Measurements from ENCODE around the gene MEMO1.
"Not testable (repeated sequence)": the region's sequence is repeated elsewhere in the genome, so short reads cannot be mapped to it uniquely, and the experiment has no call there.

DNA sequence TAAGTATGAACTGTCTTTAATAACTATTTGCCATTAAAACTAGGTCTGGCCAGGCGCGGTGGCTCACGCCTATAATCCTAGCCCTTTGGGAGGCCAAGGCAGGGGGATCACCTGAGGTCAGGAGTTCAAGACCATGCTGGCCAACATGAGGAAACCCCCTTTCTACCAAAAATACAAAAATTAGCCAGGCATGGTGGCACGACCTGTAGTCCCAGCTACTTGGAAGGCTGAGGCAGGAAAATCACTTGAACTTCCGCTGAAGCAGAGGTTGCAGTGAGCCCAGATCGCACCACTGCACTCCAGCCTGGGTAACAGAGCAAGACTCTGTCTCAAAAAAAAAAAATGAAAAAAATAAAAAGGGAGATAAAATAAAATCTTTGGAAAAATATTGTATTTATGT is 44.4 kb downstream of the MEMO1 start:
- not testable (repeated sequence) for TF ChIP-seq FOXK2 (IDR thresholded peaks at IDR 0.05); ZNF384 (IDR thresholded peaks at IDR 0.05); ARNT (IDR thresholded peaks at IDR 0.05); PKNOX1 (IDR thresholded peaks at IDR 0.05); NFRKB (IDR thresholded peaks at IDR 0.05); HDGF (IDR thresholded peaks at IDR 0.05; ENCODE audit: borderline replicate concordance); FOXM1 (IDR thresholded peaks at IDR 0.05; ENCODE audit: borderline replicate concordance); BHLHE40 (IDR thresholded peaks at IDR 0.05; ENCODE audit: borderline replicate concordance); FOXA1 (IDR thresholded peaks at IDR 0.05)
